ENCODE measurements around the gene VPREB3. TPM values are rescaled to one million over a fixed set of nuclear protein-coding genes. Genes with fewer than 3 reads are reported as not detected.

The VPREB3 gene
- total RNA-seq, 1 donor from 2014 or later = not detected

DNA sequence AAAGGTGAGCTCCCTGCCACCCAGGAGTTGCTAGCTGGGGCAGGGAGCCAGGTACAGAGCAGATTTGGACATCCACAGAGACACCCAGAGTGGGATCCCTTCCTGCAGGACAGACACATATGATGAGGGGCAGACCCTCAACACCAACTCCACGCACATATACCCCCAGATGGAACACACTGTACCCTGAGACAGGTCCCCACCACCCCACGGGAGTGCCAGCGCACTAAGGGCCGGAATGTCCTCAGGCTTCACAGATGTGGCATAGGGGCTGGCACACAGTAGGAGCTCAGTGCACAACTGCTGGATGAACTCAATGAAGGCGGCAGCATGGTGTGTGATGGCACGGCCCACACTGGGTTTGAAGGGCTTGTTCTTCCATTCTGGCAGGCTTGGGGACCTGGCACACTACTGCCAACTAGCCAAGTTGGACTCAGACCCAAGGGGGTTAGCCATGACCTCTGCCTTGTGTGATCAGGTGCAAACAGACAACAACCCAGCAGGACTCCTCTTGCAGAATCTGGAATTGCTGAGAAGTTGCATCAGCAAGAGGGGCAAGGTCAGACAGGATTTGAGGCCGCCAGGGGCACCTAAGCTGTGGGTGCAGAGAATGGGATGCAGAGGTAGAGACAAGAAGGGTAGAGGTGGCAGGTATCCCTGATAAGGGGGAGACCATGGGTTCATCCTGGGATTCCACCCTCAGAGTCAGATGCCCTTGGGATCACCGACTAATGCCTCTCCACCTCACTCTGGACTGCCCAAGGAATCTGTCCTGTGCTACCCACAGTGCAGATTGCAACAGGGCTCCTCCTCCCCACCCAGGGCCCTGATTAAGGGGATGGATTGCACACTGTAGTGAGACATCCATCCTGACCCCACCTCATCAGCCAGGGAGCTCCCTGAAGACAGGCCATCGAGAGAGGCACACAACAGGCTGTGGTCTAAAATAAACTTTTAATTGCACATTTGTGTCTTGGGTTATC is 11.0 kb upstream of the VPREB3 start:
- DNase-seq (ENCODE audit: low spot score) = no peak

DNA sequence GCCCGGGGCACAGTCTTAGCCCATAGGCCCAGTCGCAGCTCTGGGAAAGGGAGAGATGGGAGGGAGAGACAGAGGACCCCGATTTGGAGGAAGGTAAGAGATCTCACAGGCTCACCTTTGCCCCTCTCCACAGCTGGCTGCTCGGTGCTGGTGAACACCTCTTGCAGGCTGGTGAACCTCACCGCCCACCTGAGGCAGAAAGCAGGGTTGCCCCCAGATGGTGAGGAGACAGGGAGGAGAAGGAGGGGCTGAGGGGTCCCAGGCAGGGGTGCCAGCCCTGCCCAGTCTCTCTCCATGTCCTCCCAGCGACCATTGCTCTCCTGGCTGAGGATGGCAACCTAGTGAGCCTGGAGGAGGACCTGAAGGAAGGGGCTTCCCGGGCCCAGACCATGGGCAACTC is 9.7 kb upstream of the VPREB3 start:
- no peak for DNase-seq (ENCODE audit: low spot score)

DNA sequence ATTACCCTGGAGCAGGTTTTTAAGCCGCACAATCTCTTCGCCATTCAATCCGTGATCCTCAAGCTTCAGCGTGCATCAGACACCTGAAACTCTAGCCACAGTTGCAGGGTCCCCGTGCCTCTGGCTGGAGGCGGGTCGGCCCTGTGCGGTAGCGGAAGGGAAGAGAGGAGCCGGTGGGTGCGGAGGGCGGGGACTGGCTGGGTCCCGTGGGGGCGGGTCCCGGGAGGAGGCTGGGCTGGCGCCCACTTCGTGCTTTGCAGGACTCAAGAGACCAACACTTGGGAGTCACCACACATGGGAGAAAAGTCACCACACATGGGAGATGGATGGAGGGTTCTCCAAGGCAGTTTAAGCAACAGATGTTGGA is 9.3 kb upstream of the VPREB3 start:
- no peak for DNase-seq (ENCODE audit: low spot score)

DNA sequence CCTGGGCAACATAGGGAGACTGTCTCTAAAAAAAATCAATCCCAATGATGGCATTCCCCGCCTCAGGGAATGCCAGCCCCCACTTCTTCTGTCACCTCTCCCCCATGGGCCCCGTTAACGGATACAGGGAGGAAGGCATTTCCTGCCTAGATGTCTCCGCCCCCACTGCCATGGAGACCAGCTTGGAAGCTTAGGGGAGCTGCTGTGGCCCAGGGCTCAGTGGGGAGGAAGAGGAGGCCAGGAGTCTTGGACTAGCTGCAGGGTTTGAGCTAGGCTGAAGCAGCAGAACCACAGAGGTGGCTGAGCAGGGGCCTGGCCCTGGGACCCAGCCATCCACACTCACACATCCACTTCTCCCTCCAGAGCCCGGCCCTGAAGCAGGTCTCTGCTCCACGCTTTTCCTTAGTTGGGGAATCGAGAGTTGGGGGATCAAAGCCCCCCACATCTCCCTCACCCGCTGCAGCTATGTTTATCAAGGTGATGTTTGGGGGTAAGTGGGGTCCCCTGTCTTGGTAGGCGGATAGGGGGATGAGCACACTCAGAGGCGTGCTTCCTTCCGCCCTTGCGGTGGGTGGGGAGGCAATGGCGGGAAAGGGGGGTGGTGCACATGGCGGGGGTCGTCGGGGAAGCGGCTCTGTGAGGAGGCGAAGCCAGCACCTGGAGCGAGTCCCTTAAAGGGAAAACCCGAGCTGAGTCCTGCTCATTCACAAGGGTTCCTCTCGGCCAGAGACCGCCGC is 8.8 kb upstream of the VPREB3 start, which contains the start of gene C22orf15:
Gene C22orf15 (plus strand): TSS at position 149 of the 737 bp plus-strand sequence. CDS start 317 bp downstream, at position 466.
- DNase-seq (ENCODE audit: low spot score) = no peak

DNA sequence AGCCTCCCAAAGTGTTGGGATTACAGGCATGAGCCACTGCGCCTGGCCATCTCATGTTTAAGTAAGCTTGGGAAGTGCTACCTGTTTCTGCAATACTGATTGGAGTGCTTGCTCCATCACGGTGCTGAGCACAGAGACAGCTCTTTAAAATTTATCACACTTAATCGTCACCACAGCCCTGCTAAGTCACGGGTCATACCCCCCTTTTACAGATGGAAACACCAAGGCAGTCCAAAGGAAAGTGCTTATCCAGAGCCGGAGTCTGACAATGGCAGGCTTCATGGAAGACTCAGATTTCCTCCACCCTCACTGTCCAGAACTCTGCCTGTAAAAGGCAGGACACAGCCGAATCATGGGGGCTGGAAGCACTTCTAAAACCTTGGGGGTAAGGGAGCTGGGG is 5.8 kb upstream of the VPREB3 start:
- no peak for DNase-seq (ENCODE audit: low spot score)

DNA sequence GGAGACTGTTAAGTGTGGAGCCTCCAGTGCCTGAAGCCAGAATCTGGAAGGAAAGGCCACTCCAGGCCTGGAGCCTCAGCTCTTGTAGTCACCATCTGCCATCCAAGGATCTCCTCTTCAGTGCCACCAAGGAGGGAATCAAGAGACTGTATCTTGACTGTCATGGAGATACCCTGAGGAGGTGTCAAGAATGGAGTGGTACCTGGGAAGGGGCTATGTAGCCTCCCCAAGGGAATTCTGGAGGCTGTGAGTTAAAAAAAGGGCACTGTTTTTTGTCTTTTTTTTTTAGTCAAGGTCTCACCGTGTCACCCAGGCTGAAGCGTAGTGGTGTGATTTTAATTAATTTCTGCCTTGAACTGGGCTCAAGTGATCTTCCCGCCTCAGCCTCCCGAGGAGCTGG is 5.3 kb upstream of the VPREB3 start:
- DNase-seq (ENCODE audit: low spot score) = no peak

DNA sequence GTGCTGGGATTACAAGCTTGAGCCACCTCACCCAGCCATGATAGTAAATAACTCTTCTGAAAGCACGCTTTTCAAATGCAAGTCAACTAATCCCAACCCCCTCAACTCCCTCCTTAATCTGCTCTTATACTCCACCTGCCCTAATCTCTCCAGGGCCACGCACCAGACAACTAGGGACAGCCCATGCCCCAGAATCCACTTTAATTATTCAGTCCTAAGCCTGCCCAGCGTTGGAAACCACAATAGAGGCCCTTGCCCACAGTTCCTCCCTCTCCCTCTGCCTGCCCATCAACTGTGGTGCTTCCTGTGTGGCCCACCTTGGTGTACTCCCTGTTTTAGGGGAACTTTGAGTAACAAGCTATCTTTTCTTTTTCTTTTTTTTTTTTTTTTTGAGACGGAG is 2.7 kb upstream of the VPREB3 start:
- DNase-seq (ENCODE audit: low spot score) = no peak

DNA sequence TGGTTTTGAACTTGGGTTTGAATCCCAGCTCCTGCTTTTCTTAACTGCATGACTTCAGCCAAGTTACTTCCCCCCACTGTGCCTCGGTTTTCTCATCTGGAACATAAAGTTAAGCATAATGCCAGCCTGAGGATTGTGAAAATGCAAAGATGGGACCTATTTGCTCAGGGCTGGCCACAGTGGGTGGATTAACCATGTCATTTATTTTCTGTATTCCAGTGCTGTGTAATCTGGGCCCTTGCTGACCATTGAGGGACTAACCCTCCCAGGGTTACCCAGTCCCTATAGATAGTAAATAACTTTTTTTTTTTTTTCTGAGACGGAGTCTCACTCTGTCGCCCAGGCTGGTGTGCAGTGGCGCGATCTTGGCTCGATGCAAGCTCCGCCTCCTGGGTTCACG is 1.5 kb upstream of the VPREB3 start:
- DNase-seq (ENCODE audit: low spot score) = no peak

DNA sequence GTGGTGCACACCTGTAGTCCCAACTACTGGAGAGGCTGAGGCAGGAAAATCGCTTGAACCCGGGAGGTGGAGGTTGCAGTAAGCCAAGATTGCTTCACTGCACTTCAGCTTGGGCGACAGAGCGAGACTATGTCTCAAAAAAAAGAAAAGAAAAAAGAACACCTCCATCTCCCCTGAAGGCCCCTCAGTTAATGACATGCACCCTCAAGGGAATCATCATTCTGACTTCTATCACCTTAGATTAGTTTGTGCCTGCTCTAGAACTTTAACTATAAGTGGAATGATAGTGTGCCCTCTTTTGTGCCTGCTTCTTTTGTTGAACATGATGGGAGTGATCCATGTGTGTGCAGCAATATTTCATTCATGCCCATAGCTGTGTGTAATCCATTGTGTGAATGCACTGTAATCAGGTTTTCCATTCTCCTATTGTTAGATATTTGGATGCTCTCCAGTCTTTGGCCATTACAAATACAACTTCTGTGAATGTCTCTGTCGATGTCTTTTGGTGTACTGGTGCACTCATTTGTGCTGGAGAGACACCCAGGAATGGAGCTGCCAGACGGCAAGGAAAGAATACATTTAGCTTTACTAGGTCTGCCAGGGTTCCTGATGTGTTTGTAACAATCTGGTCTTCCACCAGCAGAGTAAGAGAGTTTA is 883 bp upstream of the VPREB3 start:
- DNase-seq (ENCODE audit: low spot score) = no peak

DNA sequence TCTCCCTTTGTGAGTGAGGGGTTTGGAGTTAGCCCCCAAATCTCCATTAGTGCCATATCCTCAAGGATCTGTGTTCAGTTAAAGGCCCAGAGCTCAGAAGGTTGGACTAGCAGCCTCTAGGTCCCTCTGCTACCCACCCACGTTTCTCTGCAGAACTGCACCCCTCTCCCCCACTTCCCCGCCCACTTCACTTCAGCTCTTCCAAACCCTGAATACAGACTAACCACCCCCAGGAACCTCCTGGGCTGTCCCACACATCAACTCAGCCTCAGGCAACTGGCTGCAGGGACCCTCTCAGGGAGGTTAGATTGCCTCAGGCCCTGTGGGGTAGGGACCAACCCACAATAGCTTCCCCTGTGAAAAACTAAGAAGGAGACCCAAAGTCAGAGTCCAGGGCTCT is 840 bp downstream of the VPREB3 start:
- no peak for DNase-seq (ENCODE audit: low spot score)

DNA sequence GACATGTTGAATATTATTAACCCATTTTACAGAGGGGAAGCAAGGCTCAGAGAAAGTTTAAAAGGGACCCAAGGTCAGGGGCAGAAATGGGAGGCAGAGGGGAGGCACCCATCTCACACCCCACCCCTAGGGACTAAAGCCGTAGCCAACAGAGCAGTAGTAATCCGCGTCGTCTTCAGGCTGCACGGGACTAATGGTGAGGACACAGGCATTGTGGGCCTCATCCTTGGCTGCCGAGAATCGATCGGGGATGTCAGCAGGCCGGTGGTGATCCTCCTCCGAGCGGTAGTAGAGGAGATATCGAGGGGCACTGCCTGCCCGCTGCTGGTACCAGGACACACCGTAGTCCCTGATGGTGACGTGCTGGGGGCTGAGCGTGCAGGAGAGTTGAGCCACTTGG is 1.5 kb downstream of the VPREB3 start:
- DNase-seq (ENCODE audit: low spot score) = no peak

DNA sequence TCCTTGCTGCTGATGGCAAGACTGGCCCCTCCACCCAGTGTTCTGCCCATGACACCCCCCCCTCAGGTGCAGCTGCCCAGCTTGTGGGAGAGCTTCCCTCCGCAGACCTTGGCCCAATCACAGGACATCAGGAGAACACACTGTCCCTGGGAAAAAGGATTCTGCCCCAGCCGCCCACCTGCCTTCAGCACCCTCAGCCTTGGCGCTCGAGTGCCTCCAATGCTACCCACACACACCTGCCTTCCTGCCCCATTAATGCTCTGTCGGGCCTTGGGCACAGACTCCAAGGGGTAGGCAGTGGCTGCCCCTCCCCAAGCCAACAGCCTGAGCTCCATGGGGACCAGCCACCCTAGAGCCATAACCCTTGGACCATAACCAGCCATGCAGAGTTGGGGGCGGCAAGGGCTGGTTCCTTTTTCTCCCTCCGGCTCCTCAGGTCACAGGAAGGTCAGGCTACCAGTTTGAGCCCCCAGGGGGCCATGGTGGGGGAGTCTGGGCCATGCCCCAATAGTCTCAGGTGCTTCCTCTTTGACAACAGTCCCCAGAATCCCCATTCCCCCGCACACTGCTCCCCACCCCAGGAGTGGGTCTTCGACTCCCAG is 2.0 kb downstream of the VPREB3 start:
- DNase-seq (ENCODE audit: low spot score) = no peak

DNA sequence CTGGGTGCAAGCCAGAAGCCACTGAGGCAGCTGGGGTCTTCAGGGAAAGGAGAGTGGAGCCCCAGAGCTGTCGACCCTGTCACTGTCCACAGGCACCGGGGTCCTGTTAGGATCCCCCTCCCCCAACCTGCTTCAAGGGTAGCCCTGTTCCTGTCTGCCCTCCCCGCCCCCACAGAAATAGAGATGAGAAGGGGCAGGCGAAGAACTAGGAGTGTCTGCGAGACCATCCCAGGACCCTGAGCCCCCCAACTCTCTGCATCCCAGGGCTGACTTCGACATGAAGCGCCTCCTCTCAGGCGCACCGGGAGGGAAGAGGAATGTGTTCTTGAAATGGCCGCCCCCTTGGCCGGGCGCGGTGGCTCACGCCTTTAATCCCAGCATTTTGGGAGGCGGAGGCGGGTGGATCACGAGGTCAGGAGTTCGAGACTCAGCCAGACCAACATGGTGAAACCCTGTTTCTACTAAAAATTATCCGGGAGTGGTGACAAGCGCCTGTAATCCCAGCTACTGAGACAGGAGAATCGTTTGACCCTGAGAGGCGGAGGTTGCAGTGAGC is 2.7 kb downstream of the VPREB3 start:
- DNase-seq (ENCODE audit: low spot score) = no peak

DNA sequence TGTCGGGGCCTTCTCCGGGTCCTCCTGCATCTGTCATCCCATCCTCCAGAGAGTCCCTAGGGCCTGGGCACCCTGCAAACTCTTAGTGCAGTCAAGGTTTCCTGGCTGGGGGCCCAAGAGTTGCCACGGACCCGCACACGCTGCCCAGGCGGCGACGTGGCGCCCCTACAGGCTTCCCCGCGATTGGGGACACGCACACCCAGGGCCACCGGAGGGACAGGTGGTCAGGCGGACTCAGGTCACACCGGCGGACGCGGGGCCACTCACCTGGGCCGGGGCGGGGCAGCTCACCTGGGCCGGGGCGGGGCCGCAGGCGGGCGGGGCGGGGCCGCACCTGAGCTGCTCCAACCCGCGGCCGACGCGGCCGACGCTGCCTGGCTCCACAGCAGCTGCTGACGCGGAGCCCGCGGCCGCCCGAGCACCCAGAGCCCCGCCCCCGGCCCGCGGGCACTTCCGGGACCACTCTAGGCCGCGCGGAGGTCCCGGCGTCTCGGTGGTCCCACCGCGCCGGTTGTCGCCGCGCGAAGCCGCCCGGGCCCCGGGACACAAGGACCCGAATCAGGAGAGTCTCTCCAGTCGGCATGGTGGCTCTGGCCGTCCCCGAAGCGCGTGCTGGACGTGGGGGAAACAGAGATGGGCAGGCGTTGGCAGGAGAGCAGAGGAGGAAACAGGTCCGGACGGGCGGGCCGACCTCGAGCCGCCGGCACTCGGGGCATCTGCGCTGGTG is 3.3 kb downstream of the VPREB3 start, which contains the start of gene ZNF70:
Gene ZNF70 (minus strand): TSS at position 399 of the 727 bp plus-strand sequence. CDS start 5,972 bp downstream, outside the sequence.
- DNase-seq (ENCODE audit: low spot score) = peak; percentile 87

DNA sequence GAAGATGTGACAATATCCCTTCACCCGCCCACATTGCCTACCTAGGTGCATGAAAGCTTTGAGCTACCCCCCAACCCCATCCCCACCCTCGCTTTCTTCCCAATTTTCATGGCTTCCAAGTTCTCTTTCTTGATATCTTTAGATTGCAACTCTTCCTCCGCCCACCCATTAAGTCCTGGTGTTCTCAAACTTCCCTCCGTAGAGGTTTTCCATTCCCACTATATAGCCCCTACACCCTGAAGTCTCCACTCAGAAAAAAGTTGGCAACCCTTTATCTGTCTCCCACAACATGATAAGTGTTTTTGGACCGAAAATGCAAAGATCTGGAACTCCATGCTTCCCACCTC is 3.9 kb downstream of the VPREB3 start:
- DNase-seq (ENCODE audit: low spot score) = no peak

DNA sequence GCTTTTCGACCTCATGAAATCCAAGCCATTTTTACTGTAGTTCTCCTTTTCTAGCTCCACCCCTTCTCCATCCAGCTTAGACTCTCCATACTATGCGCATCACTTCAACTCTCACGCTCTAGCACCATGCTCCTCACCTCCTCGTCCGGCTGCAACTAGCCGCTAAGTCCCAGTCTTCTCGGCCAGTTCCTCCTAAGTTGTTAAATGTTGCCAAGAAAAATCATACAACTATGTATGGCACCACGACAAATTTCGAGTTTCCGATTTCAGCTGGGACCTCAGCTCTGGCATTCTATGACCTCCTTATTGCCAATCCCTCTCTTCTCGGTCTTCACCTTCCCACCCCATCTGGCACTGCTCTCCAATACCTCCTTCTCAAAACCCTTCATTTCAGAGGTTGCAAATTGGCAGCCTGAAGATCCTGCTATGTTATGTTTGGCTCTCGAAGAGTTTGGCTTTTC is 4.4 kb downstream of the VPREB3 start:
- DNase-seq (ENCODE audit: low spot score) = no peak

DNA sequence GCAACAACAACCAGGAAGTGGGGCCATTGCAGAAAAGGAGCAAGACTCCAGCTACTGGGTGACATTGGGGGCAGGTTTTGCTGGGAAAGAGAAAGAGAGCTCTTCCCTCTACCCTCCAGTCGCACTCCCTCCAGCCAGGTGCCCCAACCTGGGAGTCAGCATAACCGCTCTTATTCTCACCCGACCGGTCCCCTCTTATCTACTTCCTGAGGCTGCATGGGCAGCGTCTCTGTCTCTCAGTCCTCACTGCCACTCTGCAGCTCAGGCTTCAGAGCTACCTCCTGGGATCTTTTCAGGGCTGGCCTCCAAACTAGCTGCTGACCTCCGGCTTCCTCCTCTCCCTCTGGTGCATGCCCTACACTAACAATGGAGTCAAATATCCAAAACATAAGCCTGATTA is 8.4 kb downstream of the VPREB3 start:
- DNase-seq (ENCODE audit: low spot score) = peak; percentile 64

DNA sequence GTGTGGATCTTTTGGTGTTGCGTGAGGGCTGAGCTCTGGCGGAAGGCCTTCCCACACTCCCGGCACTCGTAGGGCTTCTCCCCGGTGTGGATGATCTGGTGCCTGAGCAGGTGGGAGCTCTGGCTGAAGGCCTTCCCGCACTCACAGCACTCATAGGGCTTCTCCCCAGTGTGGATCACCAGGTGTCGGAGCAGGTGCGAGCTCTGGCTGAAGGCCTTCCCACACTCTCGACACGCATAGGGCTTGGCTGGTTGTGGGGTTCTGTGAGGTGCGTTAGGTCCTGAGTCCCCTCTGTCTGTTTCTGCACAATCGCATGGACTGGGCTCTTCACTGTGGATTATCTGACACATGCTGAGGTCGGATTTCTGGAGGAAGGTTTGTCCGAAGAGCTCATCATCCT is 9.7 kb downstream of the VPREB3 start:
- no peak for DNase-seq (ENCODE audit: low spot score)

DNA sequence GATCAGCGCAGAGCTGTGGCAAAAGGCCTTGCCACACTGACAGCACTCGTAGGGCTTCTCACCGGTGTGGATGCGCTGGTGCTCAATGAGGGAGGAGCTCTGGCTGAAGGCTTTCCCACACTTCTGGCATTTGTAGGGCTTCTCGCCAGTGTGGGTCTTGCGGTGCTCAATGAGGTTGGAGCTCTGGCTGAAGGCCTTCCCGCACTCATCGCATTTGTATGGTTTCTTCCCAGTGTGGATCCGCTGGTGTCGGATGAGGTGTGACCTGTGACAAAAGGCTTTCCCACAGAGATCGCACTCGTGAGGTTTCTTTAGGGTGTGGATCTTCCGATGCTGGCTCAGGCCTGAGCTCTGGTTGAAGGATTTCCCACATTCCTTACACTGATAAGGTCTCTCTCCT is 10.2 kb downstream of the VPREB3 start:
- DNase-seq (ENCODE audit: low spot score) = no peak

DNA sequence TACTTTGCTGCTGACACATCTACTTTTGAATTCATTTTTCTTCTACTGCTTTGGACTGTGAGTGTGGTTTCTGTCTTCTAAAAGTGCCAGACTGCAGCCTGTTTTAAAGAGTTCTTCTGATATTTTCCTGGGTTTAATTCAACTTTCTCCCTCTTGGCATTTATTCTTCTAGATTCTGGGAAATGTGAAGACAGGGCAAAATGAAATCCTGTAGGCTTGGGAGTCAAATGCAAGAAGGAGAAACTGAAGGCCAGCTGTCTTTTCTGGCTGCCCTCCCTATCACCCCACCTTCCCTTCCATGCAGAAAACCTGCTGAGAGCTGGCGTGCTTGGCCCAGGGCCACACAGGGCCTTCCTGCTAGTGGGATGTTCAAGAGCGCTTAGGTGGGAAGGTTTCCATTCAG is 10.9 kb downstream of the VPREB3 start:
- DNase-seq (ENCODE audit: low spot score) = no peak

Measured in ureter (tissue), 1 donor.